Measurements from ENCODE around the gene BCAT1.

The BCAT1 gene

GRCh38 chr12:24909667-24910066, 39.2 kb downstream of the BCAT1 start:
- in situ Hi-C loops (cut with HindIII; ENCODE audit: low sequenced_read_pairs), result no loop called here
- peak; percentile 82 for DNase-seq (ENCODE audit: low read depth, low spot score)
- H3K4me3 ChIP-seq (ENCODE audit: low read depth, low read length), result no peak overlapping the region
- no peak for TF ChIP-seq CTCF (IDR thresholded peaks at IDR 0.05; ENCODE audit: low read depth, low read length)

GRCh38 chr12:24907464-24907863, 41.4 kb downstream of the BCAT1 start:
- no peak for TF ChIP-seq CTCF (IDR thresholded peaks at IDR 0.05; ENCODE audit: low read depth, low read length)
- no peak for DNase-seq (ENCODE audit: low read depth, low spot score)
- in situ Hi-C loops (cut with HindIII; ENCODE audit: low sequenced_read_pairs), result no loop called here
- no peak overlapping the region for H3K4me3 ChIP-seq (ENCODE audit: low read depth, low read length)

- no peak for TF ChIP-seq CTCF (IDR thresholded peaks at IDR 0.05; ENCODE audit: low read depth, low read length)
- H3K4me3 ChIP-seq (ENCODE audit: low read depth, low read length), result no peak overlapping the region
- in situ Hi-C loops (cut with HindIII; ENCODE audit: low sequenced_read_pairs), result no loop called here
- DNase-seq (ENCODE audit: low read depth, low spot score), result no peak
Measured at GRCh38 chr12:24906141-24906540, 42.8 kb downstream of the BCAT1 start.

GRCh38 chr12:24905431-24905830, 43.5 kb downstream of the BCAT1 start:
- in situ Hi-C loops (cut with HindIII; ENCODE audit: low sequenced_read_pairs), result no loop called here
- no peak for TF ChIP-seq CTCF (IDR thresholded peaks at IDR 0.05; ENCODE audit: low read depth, low read length)
- DNase-seq (ENCODE audit: low read depth, low spot score), result no peak
- H3K4me3 ChIP-seq (ENCODE audit: low read depth, low read length), result no peak overlapping the region

GRCh38 chr12:24904871-24905270, 44.0 kb downstream of the BCAT1 start:
- TF ChIP-seq CTCF (IDR thresholded peaks at IDR 0.05; ENCODE audit: low read depth, low read length), result no peak
- DNase-seq (ENCODE audit: low read depth, low spot score), result no peak
- in situ Hi-C loops (cut with HindIII; ENCODE audit: low sequenced_read_pairs), result no loop called here
- no peak overlapping the region for H3K4me3 ChIP-seq (ENCODE audit: low read depth, low read length)

- DNase-seq (ENCODE audit: low read depth, low spot score), result peak; percentile 43
- TF ChIP-seq CTCF (IDR thresholded peaks at IDR 0.05; ENCODE audit: low read depth, low read length), result no peak
- in situ Hi-C loops (cut with HindIII; ENCODE audit: low sequenced_read_pairs), result no loop called here
- peak overlapping the region; percentile 46 for H3K4me3 ChIP-seq (ENCODE audit: low read depth, low read length)
Measured at GRCh38 chr12:24903329-24904088, 45.4 kb downstream of the BCAT1 start.

Data from astrocyte of the spinal cord (primary cell).